Mesendoderm (in vitro differentiated cells): ENCODE data around the gene SNN.

Experiments
- DNase-seq: peaks from one replicate; pipeline ENCODE4 v3.0.0; 2013
- H2AK5ac ChIP-seq: 2 replicates; pipeline ENCODE4 v1.6.1; 2013; ENCODE audit warnings: low read length, inconsistent platforms
- H2BK120ac ChIP-seq: 2 replicates; pipeline ENCODE4 v1.6.1; 2013; ENCODE audit warnings: low read depth, mild to moderate bottlenecking, low read length, moderate library complexity, mixed read lengths
- H2BK15ac ChIP-seq: replicated peaks from 2 replicates; pipeline ENCODE4 v1.6.1; 2013; ENCODE audit warnings: low read depth, mild to moderate bottlenecking, moderate library complexity
- H2BK5ac ChIP-seq: 2 replicates; pipeline ENCODE4 v1.6.1; 2013; ENCODE audit warnings: low read length, inconsistent platforms
- H3K18ac ChIP-seq: 2 replicates; pipeline ENCODE4 v1.6.1; 2013; ENCODE audit warnings: mild to moderate bottlenecking, low read length, mixed read lengths
- H3K23ac ChIP-seq: one replicate; pipeline ENCODE4 v1.6.1; 2013; ENCODE audit warnings: low read length
- H3K27ac ChIP-seq: 2 replicates; pipeline ENCODE4 v1.5.1; 2013; ENCODE audit warnings: low read depth, mild to moderate bottlenecking, inconsistent platforms, low read length, moderate library complexity
- H3K27me3 ChIP-seq: 2 replicates; pipeline ENCODE4 v1.6.1; 2013; ENCODE audit warnings: low read length, control low read depth, mild to moderate bottlenecking, inconsistent platforms; ENCODE audit not compliant: insufficient read depth, poor library complexity
- H3K36me3 ChIP-seq: 2 replicates; pipeline ENCODE4 v1.6.1; 2013; ENCODE audit warnings: low read length, inconsistent platforms; ENCODE audit not compliant: control insufficient read depth, insufficient read depth
- H3K4ac ChIP-seq: one replicate; pipeline ENCODE4 v1.6.1; 2013; ENCODE audit warnings: low read depth, mild to moderate bottlenecking, low read length, moderate library complexity
- H3K4me1 ChIP-seq: 2 replicates; pipeline ENCODE4 v1.6.1; 2013; ENCODE audit warnings: low read depth, low read length, inconsistent platforms; ENCODE audit not compliant: control insufficient read depth
- H3K4me2 ChIP-seq: 2 replicates; pipeline ENCODE4 v1.6.1; 2013; ENCODE audit warnings: low read length
- H3K4me3 ChIP-seq: 2 replicates; pipeline ENCODE4 v1.5.1; 2013; ENCODE audit warnings: mild to moderate bottlenecking, low read length
- H3K56ac ChIP-seq: one replicate; pipeline ENCODE4 v1.6.1; 2013; ENCODE audit warnings: low read length
- H3K79me1 ChIP-seq: 2 replicates; pipeline ENCODE4 v1.6.1; 2013; ENCODE audit warnings: low read length, inconsistent platforms
- H3K79me2 ChIP-seq: 2 replicates; pipeline ENCODE4 v1.6.1; 2013; ENCODE audit warnings: mild to moderate bottlenecking, low read length; ENCODE audit not compliant: control insufficient read depth, insufficient read depth
- H3K9ac ChIP-seq: 2 replicates; pipeline ENCODE4 v1.6.1; 2013; ENCODE audit warnings: low read length, inconsistent platforms
- H4K5ac ChIP-seq: one replicate; pipeline ENCODE4 v1.6.1; 2013; ENCODE audit warnings: low read length
- H4K8ac ChIP-seq: one replicate; pipeline ENCODE4 v1.6.1; 2013; ENCODE audit warnings: low read depth, mild to moderate bottlenecking, control low read depth, low read length, moderate library complexity
- WGBS: extraction: QIAGEN DNeasy Blood & Tissue Kit; methylation state at CpG from one replicate; pipeline ENCODE4 v1.1.7; 2013; ENCODE audit warnings: low lambda C conversion rate, missing lambda C conversion rate; ENCODE audit not compliant: insufficient coverage; ENCODE audit errors: extremely low coverage; 5-methylcytosine and 5-hydroxymethylcytosine counted together

SNN gene

DNA sequence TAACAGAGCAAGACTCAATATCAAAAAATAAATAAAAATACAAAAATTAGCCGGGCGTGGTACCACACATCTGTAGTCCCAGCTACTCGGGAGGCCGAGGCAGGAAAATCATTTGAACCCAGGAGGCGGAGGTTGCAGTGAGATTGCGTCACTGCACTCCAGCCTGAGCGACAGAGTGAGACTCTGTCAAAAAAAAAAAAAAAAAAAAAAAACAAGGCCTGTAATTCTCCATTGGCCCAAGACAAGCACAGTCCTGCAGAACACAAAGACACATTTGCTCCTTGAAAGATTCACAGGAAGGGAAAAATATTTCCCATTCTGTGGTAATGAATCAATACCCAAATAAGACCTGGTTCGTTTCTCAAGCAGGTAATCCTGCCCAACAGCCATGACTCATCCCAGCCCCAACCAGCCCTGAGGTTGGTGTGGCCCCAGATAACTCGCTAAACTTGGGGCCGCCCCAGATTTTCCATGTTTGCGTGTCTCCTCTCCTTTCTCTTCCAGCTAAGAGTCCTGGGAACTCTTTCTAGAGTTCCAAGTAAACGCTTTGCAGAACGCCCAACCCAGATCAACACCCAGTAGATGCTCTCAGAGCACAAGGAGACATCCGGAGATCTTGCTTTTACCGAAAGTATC, 40.3 kb upstream of the SNN start:
- Histone ChIP-seq H3K23ac (no peak overlapping the region), H3K36me3 (no peaks in the 10 kb centered on the region), H3K27me3 (no peaks in the 10 kb centered on the region), H3K18ac (no peak overlapping the region), H4K5ac (no peak overlapping the region), H3K79me2 (no peaks in the 10 kb centered on the region), H2BK120ac (no peak overlapping the region), H3K4me3 (no peak overlapping the region), H3K9ac (no peak overlapping the region), H3K27ac (no peak overlapping the region), H2AK5ac (no peak overlapping the region), H3K4me2 (no peak overlapping the region), H3K4ac (no peak overlapping the region), H2BK15ac (no peak overlapping the region), H3K4me1 (no peaks in the 10 kb centered on the region), H3K79me1 (no peaks in the 10 kb centered on the region), H4K8ac (no peak overlapping the region), H2BK5ac (no peak overlapping the region), H3K56ac (no peak overlapping the region)
- no peak for DNase-seq
- WGBS: no CpG with 5 or more reads among the region's 15 CpGs

DNA sequence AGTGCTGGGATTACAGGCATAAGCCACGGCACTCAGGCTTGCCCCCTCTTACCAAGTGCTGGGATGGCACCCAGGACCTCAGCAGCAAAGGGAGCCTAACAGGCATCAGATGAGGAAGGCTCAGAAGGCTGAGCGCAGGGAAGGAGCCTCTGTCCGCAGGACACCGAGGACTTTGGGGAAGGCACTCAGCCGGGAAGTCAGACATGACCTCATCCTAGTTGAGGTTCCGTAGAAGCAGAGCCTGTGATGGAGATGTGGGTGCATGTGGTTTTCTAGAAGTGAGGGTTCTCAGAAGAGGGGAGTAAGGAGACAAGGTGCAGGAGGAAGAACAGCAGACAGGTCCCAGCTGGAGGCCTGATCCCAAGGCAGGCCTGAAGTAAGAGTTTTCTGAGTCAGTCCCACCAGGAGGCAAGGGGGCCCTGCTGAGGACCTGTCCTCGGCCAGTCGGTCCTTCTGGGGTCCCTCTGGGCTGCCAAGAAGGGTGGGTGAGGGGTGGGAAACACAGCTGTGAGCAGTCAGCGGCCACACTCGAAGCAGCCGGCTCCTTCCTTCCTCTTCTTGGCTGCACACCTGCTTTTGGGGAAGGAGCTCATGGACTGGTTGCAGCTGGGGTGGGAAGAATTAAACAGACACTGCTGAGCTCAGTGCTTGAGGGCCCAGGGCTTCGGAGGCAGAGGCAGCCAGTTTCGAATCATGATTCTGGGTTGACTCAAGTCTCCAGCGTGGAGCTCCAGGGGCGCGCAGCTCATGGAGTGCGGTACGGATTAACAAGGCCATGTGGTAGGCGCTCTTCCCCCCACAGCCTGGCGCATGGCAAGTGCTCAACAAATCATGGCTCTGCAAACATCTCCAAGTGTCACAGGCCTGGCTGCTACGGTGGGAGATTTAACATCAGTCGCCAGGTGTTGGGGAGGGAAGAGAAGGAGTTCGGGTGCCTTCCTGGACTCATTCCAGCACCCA, 38.9 kb upstream of the SNN start:
- H3K27ac ChIP-seq: no peak overlapping the region
- no peak overlapping the region for H3K4ac ChIP-seq
- peak; percentile 33 for DNase-seq

DNA sequence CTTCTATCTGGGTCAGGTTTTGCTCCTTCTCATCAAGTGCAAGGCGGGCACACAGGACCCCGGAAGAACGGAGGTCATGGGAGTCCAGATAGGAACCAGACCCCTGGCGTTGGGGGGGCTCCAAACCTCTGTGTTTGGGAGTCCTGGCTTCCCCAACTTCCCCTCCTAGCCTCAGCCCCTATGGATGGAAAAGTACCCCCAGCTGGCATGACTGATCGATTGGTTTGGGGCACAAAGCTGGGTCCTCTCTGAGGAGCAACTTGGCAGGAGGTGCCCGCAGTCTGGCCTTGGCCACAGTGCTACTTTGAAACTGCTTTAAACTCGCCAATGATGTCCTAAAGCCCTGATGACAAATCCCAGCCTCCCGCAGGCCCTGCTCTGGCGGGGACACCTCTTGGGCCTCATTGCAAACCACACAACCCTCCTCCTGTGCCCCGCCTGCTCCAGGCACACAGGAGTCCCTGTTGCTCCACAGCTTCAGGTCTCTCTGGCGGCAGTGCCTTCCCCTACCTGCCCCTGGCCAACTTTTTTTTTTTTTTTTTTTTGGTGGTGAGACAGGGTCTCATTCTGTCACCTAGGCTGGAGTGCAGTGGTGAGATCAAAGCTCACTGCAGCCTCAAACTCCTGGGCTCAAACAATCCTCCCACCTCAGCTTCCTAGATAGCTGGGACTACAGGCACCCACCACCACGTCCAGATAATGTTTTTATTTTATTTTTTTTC, 38.0 kb upstream of the SNN start:
- Histone ChIP-seq H4K8ac (no peak overlapping the region), H3K4me3 (no peak overlapping the region), H2AK5ac (no peak overlapping the region), H3K4me2 (no peak overlapping the region), H3K36me3 (no peaks in the 10 kb centered on the region), H3K4ac (no peak overlapping the region), H3K79me2 (no peaks in the 10 kb centered on the region), H2BK120ac (no peak overlapping the region), H3K23ac (no peak overlapping the region), H3K4me1 (no peaks in the 10 kb centered on the region), H2BK15ac (no peak overlapping the region), H4K5ac (no peak overlapping the region), H3K18ac (no peak overlapping the region), H2BK5ac (no peak overlapping the region), H3K27ac (no peak overlapping the region), H3K56ac (no peak overlapping the region), H3K79me1 (no peaks in the 10 kb centered on the region), H3K9ac (no peak overlapping the region), H3K27me3 (no peaks in the 10 kb centered on the region)
- DNase-seq: no peak
- WGBS: no CpG with 5 or more reads among the region's 12 CpGs

More for the DNA sequence above, 38.9 kb upstream of the SNN start:
- no peak overlapping the region for H3K4me2 ChIP-seq
- no peaks in the 10 kb centered on the region for H3K79me1 ChIP-seq
- no peak overlapping the region for H3K23ac ChIP-seq
- H3K79me2 ChIP-seq: no peaks in the 10 kb centered on the region
- H3K56ac ChIP-seq: no peak overlapping the region
- no peak overlapping the region for H2BK15ac ChIP-seq
- H4K5ac ChIP-seq: no peak overlapping the region
- no peak overlapping the region for H2BK5ac ChIP-seq
- no peaks in the 10 kb centered on the region for H3K36me3 ChIP-seq
- H2BK120ac ChIP-seq: no peak overlapping the region
- H2AK5ac ChIP-seq: no peak overlapping the region
- no CpG with 5 or more reads among the region's 23 CpGs for WGBS
- H3K18ac ChIP-seq: no peak overlapping the region
- no peak overlapping the region for H4K8ac ChIP-seq
- no peaks in the 10 kb centered on the region for H3K27me3 ChIP-seq
- no peak overlapping the region for H3K9ac ChIP-seq
- no peak overlapping the region for H3K4me3 ChIP-seq
- H3K4me1 ChIP-seq: no peaks in the 10 kb centered on the region

DNA sequence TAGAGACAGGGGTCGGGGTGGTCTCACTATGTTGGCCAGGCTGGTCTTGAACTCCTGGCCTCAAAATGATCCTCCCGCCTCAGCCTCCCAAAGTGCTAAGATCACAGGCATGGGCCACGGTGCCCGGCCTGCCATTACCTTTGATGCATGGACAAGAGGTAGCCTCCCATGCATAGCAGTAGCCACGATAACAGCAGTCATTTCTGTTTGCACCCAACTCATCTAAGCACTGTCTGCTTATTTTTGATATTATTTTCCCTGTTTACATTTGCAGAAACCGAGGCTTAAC, 37.5 kb upstream of the SNN start:
- Histone ChIP-seq H2BK120ac (no peak overlapping the region), H2BK5ac (no peak overlapping the region), H3K27me3 (no peaks in the 10 kb centered on the region), H3K4me2 (no peak overlapping the region), H3K27ac (no peak overlapping the region), H2BK15ac (no peak overlapping the region), H3K4me3 (no peak overlapping the region), H3K4me1 (no peaks in the 10 kb centered on the region), H3K4ac (no peak overlapping the region), H3K18ac (no peak overlapping the region), H3K23ac (no peak overlapping the region), H3K36me3 (no peaks in the 10 kb centered on the region), H2AK5ac (no peak overlapping the region), H3K9ac (no peak overlapping the region), H3K56ac (no peak overlapping the region), H4K8ac (no peak overlapping the region), H3K79me1 (no peaks in the 10 kb centered on the region), H4K5ac (no peak overlapping the region), H3K79me2 (no peaks in the 10 kb centered on the region)
- DNase-seq: no peak
- no CpG with 5 or more reads among the region's 6 CpGs for WGBS

DNA sequence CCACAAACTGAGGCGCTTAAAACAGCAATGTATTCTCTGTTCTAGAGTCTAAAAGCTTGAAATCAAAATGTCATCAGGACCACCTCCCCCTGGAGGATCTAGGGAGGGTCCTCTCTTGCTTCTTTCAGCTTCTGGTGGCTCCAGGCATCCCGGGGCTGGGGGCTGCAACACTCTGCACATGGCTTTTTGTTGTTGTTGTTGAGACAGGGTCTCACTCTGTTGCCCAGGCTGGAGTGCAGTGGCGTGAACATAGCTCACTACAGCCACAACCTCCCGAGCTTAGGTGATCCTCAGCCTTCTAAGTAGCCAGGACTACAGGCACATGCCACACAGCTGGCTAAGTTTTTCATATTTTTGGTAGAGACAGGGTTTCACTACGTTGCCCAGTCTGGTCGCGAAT, 37.0 kb upstream of the SNN start:
- H2BK15ac ChIP-seq: no peak overlapping the region
- WGBS: no CpG with 5 or more reads among the region's 7 CpGs

More for the DNA sequence above, 37.0 kb upstream of the SNN start:
- H3K27me3 ChIP-seq: no peaks in the 10 kb centered on the region
- no peak overlapping the region for H3K4me3 ChIP-seq
- H3K27ac ChIP-seq: no peak overlapping the region
- H3K79me2 ChIP-seq: no peaks in the 10 kb centered on the region
- no peak overlapping the region for H3K4me2 ChIP-seq
- H3K4ac ChIP-seq: no peak overlapping the region
- no peak overlapping the region for H2BK5ac ChIP-seq
- H3K4me1 ChIP-seq: no peaks in the 10 kb centered on the region
- DNase-seq: no peak
- H3K23ac ChIP-seq: no peak overlapping the region
- no peak overlapping the region for H2BK120ac ChIP-seq
- H3K79me1 ChIP-seq: no peaks in the 10 kb centered on the region
- H3K36me3 ChIP-seq: no peaks in the 10 kb centered on the region
- no peak overlapping the region for H3K56ac ChIP-seq
- H3K18ac ChIP-seq: no peak overlapping the region
- H4K5ac ChIP-seq: no peak overlapping the region
- no peak overlapping the region for H3K9ac ChIP-seq
- no peak overlapping the region for H4K8ac ChIP-seq
- H2AK5ac ChIP-seq: no peak overlapping the region
